Activated naive CD4-positive, alpha-beta T cell treated with anti-CD3 and anti-CD28 coated beads, Interleukin-2, amount 50 U/mL, for 72 hours (primary cell): ENCODE data around the gene GPNMB. TPM values are rescaled to one million over a fixed set of nuclear protein-coding genes. Genes with fewer than 3 reads are reported as not detected.
"Not testable (repeated sequence)": the region's sequence is repeated elsewhere in the genome, so short reads cannot be mapped to it uniquely, and the experiment has no call there.

Experiments used
- ATAC-seq, 2 donors: fragments of 150-1000 bp; cut with Tn5 transposase; 2 replicates each; pipeline ENCODE4 v1.10.0; 2021; ENCODE audit warnings: mild to moderate bottlenecking in 2 of 2, moderate library complexity in 2 of 2
- DNase-seq, 2 donors: peaks; one replicate each; pipeline ENCODE4 v3.0.0; 2021 to 2022; ENCODE audit warnings: low spot score in 2 of 2
- H3K27ac Mint-ChIP-seq, 2 donors: one replicate each; pipeline ENCODE4 v1.8.0; 2022; ENCODE audit warnings: mild to moderate bottlenecking in 2 of 2, mixed read lengths in 2 of 2
- H3K36me3 Mint-ChIP-seq, 2 donors: one replicate each; pipeline ENCODE4 v1.8.0; 2022; ENCODE audit warnings: mixed read lengths in 2 of 2
- H3K9me3 Mint-ChIP-seq, 2 donors: one replicate each; pipeline ENCODE4 v1.8.0; 2022; ENCODE audit warnings: mixed read lengths in 2 of 2
- total RNA-seq, 2 donors: library from RNA; stranded (reverse); gene quantifications; one replicate each; pipeline ENCODE4 v1.2.3, GENCODE V29; 2022

Gene GPNMB
- total RNA-seq, 2 donors from 2014 or later = 1.8 to 2.4 TPM

DNA sequence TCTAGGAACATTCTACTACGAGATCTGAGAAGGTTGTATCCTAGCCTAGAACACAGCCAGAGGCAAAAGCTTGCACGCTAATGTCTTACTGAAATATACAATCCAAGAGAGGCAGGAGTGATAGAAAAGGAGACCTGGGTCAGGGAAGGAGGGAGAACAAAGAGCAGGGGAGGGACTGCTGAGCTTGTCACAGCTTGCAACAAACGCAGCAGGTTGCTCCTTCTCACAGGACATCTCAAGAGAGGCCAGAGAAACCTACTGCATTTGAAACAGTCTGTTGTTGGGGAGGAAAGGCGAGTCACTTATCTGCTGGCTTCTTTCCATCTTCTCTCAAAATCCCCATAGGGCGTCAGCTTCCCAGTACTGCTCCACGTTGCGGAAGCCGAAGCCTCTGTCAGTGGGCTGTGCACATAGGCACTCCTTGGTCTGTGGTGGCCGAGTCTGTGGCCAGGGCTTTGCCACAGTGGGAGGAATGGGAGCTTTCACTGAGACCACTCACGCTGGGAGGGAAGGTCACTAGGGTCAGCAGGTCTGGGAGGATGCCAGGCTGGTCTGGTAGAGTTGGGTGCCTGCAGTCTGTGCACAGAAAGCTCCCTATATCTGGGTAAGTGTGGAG is 25.8 kb upstream of the GPNMB start:
- Mint-ChIP-seq H3K36me3 (no peaks in the 10 kb centered on the region), H3K9me3 (no peaks in the 10 kb centered on the region), H3K27ac (no peak overlapping the region)
- DNase-seq (no peak), ATAC-seq (no peak)

DNA sequence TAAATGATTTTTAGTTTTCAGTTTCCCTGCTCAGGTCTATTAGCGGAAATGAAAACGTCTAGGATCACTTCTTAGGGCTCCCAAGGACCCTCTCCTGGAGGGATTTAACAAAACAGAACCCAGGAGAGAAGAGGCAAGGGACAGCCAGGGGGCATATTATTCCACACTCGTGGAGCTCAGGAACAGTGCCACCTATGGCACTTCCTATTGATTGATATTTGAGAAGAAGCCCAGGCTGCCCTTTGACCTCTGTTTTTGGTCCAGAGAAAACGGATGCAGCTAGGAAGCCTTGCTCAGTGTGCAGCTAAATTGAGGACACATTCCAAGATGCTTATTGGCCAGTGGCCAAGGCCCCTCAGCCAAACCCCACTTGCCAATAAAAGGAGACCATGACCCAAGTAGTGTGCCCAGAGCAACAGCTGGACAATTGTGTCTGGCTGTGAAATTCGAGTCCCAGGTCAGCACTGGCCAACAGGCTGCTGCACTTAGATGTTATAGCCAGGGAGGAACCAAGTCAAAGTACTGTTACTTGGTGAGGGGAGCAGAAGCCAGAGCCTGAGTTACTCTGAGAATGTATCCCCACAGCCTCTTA is 24.0 kb upstream of the GPNMB start:
- Mint-ChIP-seq H3K27ac (no peak overlapping the region), H3K9me3 (no peaks in the 10 kb centered on the region), H3K36me3 (no peaks in the 10 kb centered on the region)
- no peak for DNase-seq
- ATAC-seq = no peak

DNA sequence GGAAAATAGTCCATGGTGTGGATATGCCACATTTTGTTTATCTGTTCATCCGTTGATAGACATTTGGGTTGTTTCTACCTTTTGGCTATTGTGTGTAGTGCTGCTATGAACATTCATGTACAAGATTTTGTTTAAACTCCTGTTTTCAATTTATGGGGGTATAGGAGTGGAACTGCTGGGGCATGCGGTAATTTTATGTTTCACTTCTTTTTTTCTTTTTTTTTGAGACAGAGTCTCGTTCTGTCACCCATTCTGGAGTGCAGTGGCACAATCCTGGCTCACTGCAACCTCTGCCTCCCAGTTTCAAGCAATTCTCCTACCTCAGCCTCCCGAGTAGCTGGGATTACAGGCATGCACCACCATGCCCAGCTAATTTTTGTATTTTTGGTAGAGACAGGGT is 22.2 kb upstream of the GPNMB start:
- not testable (repeated sequence) for H3K36me3 Mint-ChIP-seq, H3K9me3 Mint-ChIP-seq, H3K27ac Mint-ChIP-seq, ATAC-seq, DNase-seq

DNA sequence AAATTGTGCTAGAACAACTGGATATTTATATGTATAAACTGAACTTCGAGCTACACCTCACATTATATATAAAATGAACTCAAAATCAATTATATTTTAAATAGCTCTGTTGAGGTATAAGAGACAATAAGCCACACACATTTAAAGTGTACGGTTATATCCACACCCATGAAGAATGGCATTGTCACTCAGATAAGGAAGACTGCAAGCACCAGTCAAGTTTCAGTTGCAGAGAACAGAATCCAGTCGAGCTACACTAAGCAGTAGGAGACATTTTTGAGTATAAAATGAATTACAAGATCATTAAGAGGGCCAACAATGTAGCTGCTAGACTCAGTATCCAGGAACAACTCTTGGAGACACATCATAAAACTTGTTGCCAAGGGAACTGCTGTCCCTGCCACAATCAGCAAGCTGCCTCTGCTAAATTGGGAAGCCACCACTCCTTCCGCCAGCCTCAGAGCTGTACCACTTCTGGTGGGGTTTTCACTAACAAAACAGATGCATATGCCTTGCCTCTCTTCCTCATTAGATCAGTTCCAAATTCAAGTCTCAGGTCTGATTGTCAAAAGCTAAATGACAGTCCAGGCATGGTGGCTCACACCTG is 19.6 kb upstream of the GPNMB start:
- H3K9me3 Mint-ChIP-seq = no peaks in the 10 kb centered on the region
- no peak for DNase-seq
- no peak for ATAC-seq
- no peak overlapping the region for H3K27ac Mint-ChIP-seq
- no peaks in the 10 kb centered on the region for H3K36me3 Mint-ChIP-seq

DNA sequence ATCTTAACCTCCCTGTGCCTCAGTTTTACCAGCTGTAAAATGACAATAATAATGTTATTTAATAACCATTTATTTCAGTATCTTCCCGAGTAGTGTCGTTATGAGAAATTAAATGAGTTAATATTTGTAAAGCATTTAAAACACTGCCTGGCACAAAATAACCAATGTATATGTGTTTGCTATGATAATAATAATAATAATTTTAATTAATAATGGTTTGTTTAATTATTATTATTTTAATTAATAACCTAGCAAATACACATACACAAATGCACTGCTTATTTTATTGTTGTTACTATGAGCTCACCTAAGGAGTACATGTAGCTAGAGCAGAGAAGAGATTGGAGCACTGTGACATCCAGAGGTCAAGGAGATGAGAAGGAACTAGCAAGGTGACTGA is 18.2 kb upstream of the GPNMB start:
- no peak overlapping the region for H3K27ac Mint-ChIP-seq
- ATAC-seq (no peak), DNase-seq (no peak)

DNA sequence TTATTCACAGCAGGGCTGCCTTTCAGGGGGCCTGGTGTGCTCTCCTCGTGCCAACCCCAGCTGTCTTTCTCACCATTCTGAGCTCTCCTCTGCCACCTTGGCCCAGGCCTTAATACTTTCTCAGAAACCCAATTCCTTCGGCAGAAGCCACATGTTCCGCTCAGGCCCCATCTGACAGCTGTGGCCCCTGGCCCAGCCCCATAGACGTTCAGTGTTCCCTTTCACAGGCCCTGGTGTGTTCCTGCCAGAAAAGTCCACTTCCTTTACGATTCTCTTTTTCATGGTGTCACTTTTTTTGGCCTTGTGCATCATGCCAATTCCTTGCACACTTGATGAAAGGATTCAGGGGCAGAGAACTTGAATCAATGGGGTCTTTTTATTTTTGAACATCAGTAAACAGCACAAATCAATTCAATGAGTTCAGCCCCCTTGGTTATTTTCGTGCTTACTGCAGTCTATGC is 15.9 kb upstream of the GPNMB start:
- ATAC-seq (no peak), DNase-seq (no peak)
- Mint-ChIP-seq H3K36me3 (no peaks in the 10 kb centered on the region), H3K27ac (no peak overlapping the region), H3K9me3 (no peaks in the 10 kb centered on the region)

More for the DNA sequence above, 18.2 kb upstream of the GPNMB start:
- no peaks in the 10 kb centered on the region for H3K36me3 Mint-ChIP-seq
- H3K9me3 Mint-ChIP-seq = no peaks in the 10 kb centered on the region

DNA sequence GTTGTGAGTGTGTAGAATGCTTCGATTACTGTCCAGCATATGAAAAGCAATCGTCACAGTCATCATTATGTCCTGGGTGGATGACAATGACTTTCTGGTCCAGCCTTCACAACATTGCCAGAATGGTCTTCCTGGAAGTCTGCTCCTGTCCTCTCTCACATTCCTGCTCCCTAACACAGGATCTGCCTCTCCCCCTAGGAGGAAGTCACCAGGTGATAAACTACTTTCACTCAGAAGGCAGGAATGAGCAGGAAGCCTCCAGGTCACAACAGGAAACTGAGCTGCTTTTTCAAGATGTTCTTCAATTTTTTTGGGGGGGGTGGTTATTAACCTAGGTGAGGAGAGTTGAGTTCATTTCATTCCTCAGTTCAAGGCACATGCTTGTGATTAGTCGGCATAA is 13.6 kb upstream of the GPNMB start:
- H3K27ac Mint-ChIP-seq = no peak overlapping the region
- DNase-seq (no peak), ATAC-seq (no peak)
- H3K9me3 Mint-ChIP-seq = no peaks in the 10 kb centered on the region
- no peaks in the 10 kb centered on the region for H3K36me3 Mint-ChIP-seq

DNA sequence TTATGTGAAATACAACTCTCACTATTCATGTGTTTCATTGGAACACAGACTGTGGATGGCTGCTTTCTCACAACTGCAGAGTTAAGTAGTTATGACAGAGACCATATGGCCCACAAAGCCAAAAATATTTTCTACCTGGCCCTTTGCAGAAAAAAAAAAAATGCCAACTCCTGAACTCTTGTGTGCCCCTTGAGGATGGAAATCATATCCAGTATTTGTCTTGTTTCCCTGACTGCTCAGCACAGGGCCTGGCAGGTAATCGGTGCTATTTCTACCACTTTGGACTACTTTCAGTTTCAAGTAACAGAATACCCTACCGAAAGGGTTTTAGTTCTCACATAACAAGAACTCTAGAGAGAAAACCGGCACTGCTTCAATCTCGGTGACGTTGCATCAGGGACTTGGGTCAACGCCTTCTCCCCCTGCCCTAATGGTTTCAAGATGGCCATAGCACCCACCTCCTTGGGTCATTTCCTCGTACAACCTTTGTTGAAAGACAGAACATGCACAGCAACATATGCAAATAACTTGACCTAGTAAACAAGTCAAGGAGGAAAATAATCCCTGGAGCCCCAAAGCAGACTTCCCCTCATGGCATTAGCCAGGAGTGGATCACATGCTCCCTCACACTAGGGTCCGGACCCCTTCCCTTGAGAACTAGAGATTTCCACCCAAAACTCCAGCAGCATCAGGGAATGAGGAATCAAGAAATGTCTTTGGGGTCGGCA is 11.8 kb upstream of the GPNMB start:
- no peaks in the 10 kb centered on the region for H3K36me3 Mint-ChIP-seq
- DNase-seq (no peak), ATAC-seq (no peak)
- no peaks in the 10 kb centered on the region for H3K9me3 Mint-ChIP-seq
- no peak overlapping the region for H3K27ac Mint-ChIP-seq

DNA sequence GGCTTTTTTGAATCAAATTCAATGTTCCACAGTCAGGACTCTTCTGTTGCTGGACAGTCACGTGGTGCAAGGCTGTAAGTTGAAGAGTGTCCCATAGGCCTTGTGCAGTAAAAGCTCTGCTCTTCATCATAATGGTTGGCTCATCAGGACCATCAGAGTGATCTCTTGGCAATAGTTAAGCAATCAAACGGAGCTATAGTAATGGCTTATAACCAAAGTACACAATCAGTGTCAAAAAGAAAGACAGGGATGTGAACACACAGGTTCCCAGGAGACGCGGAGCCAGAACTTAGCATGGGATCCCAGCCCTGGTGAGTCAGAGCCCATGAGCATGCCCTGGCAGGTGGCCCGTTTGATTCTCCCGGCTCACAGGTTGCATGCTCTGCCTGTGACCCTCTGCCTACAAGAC is 10.8 kb upstream of the GPNMB start:
- Mint-ChIP-seq H3K9me3 (no peaks in the 10 kb centered on the region), H3K36me3 (no peaks in the 10 kb centered on the region), H3K27ac (no peak overlapping the region)
- DNase-seq (no peak), ATAC-seq (no peak)

DNA sequence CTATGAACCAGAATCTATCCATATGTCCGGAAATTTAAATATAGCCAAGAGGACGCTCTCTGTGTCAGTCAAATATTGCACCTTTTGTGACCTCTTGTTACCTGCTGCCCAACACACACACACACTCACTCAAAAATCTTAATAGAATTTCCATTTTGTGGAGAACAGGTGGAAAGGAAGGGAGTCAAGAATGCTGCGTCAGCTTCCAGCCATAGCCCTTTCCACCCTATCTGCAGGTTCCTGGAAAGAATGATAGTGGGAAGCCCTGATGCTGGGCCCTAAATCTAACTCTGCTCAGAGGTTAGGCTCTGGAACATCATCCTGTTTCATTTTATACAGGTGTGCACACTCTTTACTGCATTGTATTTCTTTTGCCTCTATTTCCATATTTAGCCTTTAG is 9.6 kb upstream of the GPNMB start:
- DNase-seq (no peak), ATAC-seq (no peak)
- Mint-ChIP-seq H3K9me3 (no peaks in the 10 kb centered on the region), H3K27ac (no peak overlapping the region), H3K36me3 (no peaks in the 10 kb centered on the region)

DNA sequence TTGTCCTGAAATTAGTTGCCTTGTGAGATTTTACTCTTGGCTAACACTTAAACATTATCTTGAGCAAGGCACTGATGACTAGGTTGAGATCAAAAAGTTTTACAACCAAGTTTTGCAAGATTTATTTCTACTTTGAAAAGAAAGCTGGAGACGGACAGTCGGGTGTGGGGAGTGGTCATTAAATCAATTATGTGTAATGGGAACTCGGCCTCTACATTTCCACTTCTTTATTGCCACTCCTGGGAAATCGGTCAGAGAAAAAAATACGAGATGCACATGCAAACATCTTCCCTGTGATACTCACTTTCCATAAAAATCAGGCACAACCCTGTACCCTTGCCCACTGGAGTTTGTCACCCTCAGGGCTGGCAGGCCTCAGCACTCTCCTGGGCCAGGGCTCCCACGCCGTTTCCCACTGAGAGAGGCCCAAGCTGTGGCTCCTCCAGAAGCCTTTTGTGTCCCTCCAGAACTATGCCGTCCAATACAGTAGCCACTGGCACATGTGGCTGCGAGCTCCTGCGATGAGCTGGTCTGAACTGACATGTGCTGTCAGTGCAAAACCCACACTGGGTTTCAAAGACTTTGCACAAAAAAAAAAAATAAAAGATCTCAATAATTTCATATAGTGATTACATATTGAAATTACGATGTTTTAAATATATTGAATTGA is 7.5 kb upstream of the GPNMB start:
- no peaks in the 10 kb centered on the region for H3K36me3 Mint-ChIP-seq
- H3K27ac Mint-ChIP-seq = no peak overlapping the region
- ATAC-seq = no peak
- no peak for DNase-seq
- H3K9me3 Mint-ChIP-seq = no peaks in the 10 kb centered on the region

DNA sequence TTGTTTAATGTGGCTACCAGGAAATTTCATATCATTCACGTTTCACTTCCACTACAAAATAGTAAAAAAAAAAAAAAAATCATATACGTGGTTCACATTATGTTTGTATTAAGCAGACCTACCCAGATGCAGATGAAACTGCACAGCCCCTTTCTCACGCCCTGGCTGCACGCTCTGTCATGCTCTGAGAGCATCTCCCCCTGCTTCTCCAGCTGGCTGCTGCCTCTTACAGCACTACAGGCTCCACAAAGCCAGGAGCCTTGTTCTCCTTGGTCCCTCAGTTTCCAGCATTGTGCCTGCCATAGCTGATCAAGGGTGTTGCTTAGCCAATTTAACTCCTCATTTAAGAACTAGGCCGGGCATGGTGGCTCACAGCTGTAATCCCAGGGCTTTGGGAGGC is 6.9 kb upstream of the GPNMB start:
- DNase-seq (no peak), ATAC-seq (no peak)
- Mint-ChIP-seq H3K27ac (no peak overlapping the region), H3K9me3 (no peaks in the 10 kb centered on the region), H3K36me3 (no peaks in the 10 kb centered on the region)

DNA sequence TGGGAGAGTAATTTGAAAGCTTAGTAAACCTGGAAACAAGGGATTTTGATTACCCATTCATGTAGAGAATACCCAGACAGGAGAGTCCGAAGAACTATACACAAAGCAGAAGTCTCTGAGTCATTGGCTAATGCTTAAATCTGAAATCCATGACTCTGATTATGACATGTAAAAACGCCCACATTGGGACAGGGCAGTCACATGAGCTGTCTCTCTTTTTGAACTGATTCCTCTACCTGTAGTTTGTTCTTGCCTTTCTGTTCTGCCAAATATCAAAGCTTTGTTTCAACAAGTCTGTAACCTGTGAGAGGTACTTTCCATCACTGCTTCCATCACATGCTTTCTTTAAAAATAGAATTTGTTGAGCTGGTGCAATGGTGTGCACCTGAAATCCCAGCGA is 4.3 kb upstream of the GPNMB start:
- no peak overlapping the region for H3K27ac Mint-ChIP-seq
- peak in 1 of 2 donors; percentile 87 for ATAC-seq
- H3K9me3 Mint-ChIP-seq = no peaks in the 10 kb centered on the region
- DNase-seq = no peak
- no peaks in the 10 kb centered on the region for H3K36me3 Mint-ChIP-seq

DNA sequence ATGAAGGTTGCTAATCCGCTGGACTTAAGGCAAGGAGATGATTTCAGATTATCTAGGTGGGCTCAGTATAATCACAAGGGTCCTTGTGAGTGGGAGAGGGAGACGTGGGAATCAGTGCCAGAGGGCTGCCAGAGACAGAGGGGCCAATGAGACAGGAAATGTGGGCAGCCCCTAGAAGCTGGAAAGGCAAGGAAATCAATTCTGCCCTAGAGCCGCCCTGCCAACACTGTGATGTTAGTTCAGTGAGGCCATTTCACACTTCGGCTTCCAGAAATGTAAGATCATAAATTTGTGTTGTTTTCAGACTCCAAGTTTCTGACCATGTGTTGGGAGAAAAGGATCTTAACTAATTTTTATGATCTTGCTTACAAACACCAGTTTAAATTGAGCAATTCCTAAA is 3.6 kb upstream of the GPNMB start:
- Mint-ChIP-seq H3K9me3 (no peaks in the 10 kb centered on the region), H3K27ac (no peak overlapping the region), H3K36me3 (no peaks in the 10 kb centered on the region)
- ATAC-seq (no peak), DNase-seq (no peak)

DNA sequence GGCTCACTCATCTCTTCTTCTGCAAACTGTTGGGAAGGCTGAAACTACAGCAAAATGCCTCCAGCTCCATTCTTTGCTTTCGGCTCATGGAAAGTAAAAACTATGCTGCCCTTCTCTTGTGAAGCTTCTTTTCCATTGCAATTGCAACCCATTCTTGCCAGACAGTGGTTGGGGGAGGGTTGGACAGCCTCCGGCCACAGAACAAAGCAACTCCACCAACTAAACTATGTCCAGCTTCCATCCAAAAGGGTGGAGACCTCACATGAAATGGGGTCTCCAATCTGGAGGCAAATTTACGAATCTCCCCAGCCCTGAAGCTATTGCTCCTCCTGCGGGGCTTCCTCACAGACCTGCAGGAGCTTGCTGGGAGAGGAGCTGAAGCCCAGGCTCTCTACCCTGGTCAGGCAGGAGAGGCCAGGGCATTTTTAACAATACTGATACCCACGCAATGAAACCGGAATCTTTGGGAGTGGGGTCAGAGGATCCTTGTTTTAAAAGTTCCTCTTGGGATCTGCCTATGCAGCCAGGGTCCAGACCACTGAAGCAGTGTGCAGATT is 549 bp downstream of the GPNMB start:
- H3K27ac Mint-ChIP-seq = no peak overlapping the region
- peaks cover 7% of the 10 kb centered on the region in 2 donors for H3K9me3 Mint-ChIP-seq
- ATAC-seq (no peak), DNase-seq (no peak)
- H3K36me3 Mint-ChIP-seq = peaks cover 5 to 19% of the 10 kb centered on the region in 2 donors

DNA sequence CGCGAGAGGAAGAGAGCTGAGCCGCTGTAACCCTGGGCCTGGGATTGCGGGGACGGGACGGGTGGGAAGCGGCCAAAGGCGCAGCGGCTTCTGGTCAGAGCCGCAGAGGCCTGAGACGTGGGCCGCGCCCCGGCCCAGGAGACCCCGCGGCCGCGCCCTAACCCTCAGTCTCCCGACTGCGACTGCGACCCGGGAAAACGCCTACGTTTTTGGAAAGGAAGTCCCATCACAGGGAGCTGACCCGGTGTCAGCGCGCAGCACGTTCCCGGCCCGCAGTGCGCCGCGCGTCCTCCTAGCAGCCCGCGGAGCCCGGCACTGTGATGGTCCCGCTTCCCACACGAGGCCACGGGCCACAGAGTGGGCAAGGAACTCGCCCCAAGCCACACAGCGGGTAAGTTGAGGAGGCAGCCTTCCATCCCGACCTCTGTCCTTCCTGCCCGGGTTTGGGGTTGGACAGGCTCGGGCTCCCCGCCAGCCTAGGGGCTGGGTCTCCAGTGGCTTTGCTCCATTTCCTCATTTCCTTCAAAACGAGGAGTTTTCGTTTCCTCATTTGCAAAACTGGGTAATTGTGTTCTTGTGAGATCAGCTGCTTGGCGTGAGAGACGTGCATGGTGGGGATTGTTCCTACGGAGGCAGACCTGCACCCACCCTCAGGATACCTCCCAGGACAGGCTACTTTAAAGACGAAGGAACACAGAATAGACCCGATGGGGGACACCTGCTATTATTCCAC is 1.2 kb downstream of the GPNMB start:
- DNase-seq = no peak
- ATAC-seq = no peak
- Mint-ChIP-seq H3K36me3 (peaks cover 5 to 19% of the 10 kb centered on the region in 2 donors), H3K9me3 (peaks cover 7 to 8% of the 10 kb centered on the region in 2 donors), H3K27ac (no peak overlapping the region)
